DMS153 treated with DMSO at 0.1 percent for 48 hours (cell line): ENCODE results near the gene SIN3B.

Source experiments
- DNase-seq: peaks from one replicate; lab custom pipeline; 2025; ENCODE audit not compliant: unreplicated experiment; lab: John Stamatoyannopoulos, UW

SIN3B gene

DNA sequence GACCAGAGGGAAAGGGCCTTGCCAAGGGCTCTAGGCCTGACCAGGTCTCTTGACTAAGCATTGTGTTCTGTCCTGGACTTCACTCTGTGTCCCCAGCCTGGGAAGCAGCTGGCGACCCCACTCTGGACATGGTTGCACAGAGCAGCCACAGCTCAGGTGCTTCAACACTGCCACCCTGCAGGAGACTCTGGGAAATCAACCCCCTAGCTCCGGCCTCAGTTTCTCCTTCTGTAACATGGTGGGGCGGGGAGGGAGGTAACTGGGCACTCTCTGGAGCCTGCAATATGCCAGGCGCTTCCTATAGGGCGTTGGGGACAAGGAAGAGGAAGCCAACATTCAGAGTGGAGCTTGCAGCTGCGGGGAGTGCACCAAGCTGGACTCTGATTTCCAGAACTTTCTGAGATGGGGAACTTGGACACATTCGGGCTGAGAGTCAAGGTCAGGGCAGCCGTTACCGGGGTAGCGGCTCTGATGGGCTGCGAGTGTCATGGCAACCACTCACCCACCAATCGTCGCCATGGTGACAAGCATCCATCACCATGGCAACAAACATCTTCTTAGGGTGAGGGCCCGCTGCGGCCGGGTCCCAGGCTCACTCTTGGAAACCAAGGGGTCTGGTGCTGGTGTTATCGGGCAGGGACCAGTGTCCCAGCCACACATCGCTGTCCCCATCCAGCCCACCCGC lies 72.4 kb downstream of the SIN3B start:
- DNase-seq = no peak

DNA sequence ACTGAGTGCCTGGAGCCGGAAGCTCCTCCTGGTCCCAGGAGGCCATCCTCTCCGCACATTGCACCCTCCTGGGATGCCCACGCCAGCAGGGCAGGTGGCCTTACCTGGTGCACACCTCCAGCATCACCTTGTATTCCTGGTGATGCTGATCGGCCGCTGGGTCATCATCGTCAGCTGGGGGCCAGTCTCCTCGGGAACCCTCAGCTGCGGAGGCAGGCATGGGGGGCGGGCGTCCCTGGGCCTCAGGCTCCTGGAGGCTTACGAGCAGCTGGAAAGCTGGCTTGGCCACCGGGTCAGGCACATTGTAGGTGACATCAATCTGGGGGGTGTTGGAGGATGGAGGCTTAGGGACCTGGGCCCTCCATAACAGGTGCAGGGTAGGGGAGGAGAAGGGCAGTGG lies 73.3 kb downstream of the SIN3B start:
- DNase-seq = no peak

DNA sequence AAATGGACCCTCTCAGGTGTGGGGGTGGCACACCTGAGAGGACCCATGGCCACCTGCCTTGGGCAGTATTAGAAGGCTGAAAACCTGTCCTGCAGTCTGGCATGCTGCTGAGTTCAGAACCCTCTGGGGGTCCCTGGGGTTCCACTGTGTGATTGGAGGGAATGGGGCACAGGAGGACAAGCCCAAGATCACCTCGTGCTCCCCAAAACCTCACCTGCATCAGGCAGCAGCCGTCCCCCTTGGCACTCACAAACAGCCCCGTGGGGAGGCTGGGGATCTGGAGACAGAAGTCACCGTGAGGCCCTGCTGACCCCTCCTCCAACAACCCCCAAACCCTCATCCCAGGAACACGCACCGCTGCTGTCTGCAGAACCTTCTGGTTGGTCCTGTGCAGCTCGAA lies 74.1 kb downstream of the SIN3B start:
- no peak for DNase-seq

DNA sequence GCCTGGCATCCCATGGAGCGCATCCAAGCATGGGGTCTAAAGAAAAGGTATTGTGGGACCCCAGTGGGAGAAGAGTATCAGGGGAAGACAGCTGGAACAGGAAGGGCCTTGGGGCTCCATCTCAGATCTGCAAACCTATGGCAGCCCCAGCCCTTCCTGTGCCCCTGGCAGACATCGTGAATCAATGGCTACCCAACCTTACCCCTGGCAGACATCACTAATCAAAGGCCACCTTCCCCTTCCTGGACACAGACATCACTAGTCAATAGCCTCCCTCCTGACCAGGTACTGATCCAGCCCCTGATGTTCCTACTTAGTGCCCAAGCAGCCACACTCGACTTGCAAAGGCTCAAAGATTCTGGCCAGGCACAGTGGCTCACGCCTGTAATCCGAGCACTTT lies 75.4 kb downstream of the SIN3B start:
- DNase-seq = no peak

DNA sequence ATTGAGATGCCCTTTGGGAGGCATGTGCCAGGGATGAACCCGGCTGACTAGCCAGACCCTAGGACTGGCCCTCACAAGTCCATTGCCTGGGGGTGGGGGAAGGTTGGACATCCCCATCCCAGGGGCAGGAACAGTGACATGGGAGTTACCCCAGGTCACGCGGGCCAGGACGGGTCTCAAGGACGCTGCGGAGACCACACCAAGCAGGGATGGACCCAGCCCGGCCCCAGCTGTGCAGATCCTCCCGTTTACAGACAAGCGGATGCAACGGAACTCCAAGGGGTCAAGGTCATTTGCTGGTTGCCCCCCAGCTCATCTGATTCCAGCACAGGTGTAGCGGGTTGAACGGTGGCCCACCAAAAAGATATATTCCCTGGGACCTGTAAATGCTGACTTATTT lies 79.6 kb downstream of the SIN3B start:
- DNase-seq = no peak

DNA sequence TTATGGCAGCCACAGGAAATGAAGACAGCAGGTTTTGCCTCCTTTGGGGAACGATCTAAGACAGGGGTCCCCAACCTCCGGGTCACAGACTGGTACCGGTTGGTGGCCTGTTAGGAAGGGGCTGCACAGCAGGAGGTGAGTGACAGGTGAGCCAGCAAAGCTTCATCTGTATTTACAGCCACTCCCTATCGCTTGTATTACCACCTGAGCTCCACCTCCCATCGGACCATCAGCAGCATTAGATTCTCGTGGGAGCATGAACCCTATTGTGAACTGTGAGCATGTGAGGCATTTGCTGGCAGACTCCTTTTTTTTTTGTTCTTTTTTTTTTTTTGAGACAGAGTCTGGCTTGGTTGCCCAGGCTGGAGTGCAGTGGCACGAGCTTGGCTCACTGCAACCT lies 81.8 kb downstream of the SIN3B start:
- DNase-seq = no peak

DNA sequence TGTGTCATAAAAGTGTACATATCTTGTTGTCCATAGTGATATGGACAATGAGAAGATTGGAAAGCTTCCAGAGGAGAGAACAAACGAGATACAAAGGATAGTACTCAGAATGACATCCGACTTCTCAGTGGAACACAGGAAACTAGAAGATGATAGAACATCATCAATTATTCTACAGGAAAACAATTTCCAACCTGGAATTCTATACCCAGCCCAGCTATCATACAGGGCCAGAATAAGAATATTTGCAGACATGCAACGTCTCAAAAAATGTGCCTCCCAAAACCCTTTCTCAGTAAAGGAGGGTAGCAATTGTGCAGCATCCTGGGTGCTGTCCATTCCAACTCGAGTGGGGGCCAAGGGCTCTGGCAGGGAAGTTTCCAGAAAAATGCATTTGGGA lies 83.6 kb downstream of the SIN3B start:
- no peak for DNase-seq

DNA sequence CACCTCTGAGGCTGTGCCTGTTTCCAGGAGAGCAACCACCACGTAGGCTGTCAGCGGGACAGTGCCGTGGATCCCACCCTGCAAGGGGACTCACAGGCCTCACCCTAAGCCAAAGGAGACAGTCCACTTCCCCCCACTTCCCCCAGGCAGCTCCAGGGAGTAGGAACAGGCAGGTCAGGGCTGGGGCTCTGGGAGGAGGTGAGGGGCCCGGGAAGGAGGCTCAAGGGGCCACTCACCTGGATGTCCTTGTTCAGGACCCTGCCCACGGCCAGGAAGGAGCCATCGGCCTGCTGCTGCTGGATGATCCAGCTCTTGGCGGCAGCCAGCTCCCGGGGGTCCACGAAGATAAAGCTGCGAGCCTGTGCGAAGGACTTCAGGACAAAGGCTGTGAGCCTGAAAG lies 85.2 kb downstream of the SIN3B start:
- no peak for DNase-seq

DNA sequence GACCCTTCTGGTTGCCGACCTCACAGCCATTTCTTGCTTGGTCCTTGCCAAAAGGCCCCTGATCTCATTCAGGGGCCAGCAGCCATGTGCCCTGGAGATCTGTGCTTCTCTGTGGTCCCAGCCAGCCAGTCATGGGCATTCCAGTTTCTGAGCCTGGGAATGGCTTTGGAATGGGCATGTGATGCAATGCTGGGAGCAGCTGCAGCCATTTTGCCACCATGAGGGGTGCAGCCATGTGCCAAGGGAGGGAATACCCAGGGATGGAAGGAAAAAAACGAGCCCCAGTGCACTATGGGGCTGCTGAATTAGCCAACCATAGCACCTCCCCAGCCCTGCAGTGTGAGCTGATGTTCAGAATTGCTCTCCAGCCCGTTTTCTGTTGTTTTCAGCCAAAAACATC lies 85.9 kb downstream of the SIN3B start:
- no peak for DNase-seq

DNA sequence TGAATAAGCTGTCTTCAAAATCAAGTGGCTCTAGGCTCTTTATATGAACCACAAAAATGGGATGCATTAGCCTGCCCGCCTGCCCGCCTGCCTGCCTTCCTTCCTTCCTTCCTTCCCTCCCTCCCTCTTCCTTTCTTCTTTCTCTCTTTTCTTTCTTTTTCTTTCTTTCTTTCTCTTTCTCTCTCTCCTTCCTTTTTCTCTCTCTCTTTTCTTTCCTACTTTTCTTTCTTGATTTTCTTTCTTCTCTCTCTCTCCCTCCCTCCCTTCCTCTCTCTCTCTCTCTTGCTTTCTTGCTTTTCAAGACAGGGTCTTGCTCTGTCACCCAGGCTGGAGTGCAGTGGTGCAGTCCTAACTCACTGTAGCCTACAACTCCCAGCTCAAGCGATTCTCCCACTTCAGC lies 86.5 kb downstream of the SIN3B start:
- DNase-seq = no peak

DNA sequence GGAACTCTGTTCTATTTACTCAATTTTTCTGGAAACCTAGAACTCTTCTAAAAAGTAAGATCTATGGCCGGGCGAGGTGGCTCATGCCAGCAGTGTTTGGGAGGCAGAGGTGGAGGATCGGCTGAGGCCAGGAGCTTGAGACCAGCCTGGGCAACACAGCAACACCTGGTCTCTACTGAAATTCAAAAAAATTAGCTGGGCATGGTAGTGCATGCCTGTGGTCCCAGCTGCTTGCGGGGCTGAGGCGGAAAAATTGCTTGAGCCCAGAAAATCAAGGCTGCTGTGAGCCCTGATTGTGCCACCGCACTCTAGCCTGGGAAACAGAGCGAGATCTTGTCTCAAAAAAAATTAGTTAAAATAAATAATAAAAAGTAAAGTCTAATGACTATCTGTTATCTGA lies 88.2 kb downstream of the SIN3B start:
- no peak for DNase-seq

DNA sequence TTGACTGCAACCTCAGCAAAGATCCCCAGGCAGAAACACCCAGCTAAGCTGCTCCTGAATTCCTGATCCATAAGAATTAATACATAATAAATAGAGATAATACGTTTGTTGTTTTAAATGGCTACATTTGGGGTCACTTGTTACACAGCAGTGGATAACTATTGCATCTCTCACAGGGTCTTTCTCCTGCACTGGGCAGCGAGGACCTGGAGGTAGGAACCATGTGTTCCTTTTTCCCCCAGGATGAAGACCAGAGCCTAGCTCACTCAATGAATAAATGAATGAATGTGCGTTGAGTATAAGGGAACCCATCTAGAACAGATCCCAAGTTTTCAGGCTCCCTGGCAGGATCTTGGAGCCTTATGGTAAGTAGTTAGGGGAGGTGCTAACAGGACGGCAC lies 90.3 kb downstream of the SIN3B start:
- no peak for DNase-seq

DNA sequence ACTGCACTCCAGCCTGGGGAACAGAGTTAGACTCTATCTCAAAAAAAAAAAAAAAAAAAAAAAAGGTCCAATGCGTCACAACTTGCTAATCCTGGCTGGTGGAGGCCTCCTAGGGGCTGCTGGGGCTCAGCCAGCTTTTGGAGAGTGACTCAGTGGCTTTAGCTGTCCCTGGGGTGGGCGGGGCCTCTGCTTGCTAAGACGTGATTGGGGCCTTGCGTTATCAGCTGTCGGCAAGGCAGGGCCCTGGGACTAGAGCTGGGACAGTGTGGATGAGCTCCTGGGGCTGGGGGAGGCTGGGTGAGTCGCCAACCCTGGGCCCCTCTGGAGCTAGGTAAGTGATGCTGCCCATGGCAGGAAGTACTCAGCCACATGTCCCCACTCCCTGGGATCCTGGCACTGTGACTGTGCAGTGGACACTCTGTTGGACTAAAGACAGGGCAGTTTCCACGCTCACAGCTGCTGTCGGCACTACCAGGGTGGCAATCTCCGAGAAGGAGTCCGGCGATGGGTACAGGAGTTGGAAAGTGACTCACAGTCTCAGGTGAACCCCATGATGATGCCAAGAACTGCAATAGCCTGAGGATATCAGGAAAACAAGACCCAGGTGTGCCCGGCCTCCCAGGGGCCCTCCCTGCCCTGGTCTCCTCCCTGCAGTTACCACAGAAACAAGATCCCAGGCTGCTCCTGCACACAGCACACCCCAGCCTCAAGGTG lies 91.8 kb downstream of the SIN3B start:
- DNase-seq = no peak

DNA sequence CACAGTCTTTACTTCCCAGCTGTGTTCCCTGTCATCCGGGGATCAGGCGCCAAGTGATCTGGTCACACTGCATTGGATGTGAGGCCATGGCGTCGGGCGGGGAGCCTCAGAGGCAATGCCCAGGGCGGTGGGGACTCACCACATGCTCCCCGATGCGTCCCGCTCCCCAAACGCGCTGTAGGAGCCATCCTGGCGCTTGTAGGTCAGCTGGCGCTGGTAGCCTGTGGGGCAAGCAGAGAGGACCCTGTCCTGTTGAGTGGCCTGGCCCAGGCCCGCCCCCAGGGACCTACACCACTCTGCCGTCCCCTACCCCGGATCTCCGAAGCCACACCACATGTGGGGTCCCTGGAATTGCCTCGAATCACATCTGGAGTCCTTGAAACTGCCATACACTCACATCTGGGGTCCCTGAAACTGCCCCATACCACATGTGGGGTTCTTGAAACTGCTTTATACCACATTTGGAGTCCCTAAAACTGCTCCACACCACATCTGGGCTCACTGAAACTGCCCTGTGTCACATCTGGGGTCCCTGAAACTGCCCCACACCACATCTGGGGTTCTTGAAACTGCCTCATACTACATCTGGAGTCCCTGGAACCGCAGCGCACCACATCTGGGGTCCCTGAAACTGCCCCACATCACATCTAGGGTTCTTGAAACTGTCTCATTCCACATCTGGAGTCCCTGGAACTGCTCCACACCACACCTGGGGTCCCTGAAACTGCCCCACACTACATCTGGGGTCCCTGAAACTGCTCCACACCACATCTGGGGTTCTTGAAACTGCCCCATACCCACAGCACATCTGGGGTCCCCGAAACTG lies 92.8 kb downstream of the SIN3B start:
- DNase-seq = no peak

DNA sequence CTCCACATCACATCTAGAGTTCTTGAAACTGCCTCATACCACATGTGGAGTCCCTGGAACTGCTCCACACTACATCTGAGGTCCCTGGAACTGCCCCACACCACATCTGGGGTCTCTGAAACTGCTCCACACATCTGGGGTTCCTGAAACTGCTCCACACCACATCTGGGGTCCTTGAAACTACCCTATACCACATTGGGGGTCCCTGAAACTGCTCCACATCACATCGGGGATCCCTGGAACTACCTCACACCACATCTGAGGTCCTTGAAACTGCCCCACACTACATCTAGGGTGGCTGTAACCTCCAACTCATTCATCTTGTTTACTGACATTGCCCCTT lies 93.4 kb downstream of the SIN3B start:
- no peak for DNase-seq

DNA sequence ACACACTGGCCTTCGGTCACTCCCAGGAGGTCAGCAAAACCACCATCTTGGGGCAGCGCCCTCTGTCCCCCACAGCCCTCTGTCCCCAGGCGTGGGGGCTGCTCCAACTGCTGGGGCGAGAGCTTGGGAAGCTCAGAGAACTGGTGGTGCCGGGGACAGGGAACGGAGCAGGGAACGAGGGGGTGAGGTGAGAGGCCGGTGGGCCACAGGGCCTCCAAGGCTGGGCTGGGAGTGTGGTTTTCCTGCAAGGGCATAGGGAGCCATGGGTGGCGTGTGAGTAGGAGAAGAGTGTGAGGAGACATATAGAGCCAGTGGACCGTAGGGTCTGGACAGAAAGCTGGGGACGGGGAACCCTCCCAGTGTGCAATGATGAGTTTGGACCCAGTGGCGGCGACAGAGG lies 93.8 kb downstream of the SIN3B start:
- DNase-seq = no peak

DNA sequence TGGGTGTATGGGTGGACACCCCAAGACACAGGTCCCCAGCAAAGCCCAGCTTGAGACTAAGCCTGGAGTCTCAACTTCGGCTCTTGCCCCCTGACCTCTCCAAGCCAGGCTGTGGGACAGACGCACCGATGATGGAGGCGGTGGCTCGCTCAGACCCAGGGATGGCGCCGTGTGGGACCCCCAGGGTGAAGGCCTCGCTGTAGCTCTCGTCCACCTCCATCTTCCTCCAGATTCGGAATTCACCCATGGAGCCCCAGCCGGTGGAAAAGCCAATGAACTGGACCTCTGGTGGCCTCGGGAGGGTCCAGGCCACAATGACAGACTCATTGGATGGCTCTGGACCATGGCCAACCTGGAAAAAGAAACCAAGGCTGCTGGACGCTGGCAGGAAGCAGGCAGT lies 98.7 kb downstream of the SIN3B start:
- no peak for DNase-seq

DNA sequence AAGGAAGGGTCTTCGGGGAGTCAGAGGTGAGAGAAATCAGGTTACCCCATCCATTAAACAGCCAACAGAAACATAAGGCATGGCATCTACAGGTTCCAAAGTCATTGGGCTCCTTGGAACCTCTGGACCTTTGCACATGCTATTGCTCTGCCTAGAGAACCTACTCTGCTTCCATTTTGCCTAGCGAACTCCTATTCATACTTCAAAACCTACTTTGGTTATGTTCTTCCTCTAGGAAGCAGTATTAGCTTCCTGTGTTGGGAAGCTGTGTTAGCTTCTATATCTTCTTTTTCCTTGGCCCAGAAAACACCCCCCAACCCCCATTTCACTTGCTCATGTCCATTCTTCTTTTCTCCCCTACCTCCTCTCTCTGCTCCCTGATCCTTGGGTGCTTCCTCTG lies 99.2 kb downstream of the SIN3B start:
- DNase-seq = no peak

DNA sequence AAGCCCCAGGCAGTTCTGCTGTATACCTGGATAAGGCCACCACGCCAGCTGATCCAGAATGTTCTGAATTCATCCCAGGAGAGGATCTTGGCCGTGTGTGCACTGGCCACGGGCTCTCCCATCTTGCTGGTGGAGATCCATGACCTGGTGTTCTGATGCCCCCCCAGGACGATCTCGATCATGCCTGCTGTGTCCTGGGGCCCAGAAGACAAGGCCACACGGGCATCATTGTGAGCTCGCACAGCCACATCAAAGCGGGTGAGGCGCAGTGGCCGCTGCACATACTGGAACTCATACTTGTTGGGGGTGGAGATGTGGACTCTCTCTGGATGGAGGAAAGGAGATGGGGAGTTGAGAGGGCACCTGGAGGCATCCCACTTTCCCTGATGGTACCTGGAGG lies 99.7 kb downstream of the SIN3B start:
- no peak for DNase-seq
